NCI-H1694 treated with DMSO at 0.1 percent for 48 hours (cell line): ENCODE data around the gene ZC3H10.
"Not testable (repeated sequence)": the region's sequence is repeated elsewhere in the genome, so short reads cannot be mapped to it uniquely, and the experiment has no call there.

ENCODE experiments used
- DNase-seq: peaks from one replicate; lab custom pipeline; 2025; lab: John Stamatoyannopoulos, UW

Gene ZC3H10

GRCh38 chr12:56154818-56155217, 36.8 kb downstream of the ZC3H10 start:
- DNase-seq: no peak

- DNase-seq: no peak
Measured at GRCh38 chr12:56155256-56155845, 37.3 kb downstream of the ZC3H10 start.

- not testable (repeated sequence) for DNase-seq
Measured at GRCh38 chr12:56156464-56157200, 38.6 kb downstream of the ZC3H10 start.

GRCh38 chr12:56157201-56158028, 39.3 kb downstream of the ZC3H10 start:
- peak; percentile 81 for DNase-seq

- peak; percentile 96 for DNase-seq
Measured at GRCh38 chr12:56158029-56158925, 40.2 kb downstream of the ZC3H10 start, which contains the start of gene MYL6. TSS of gene MYL6 (plus strand) at chr12:56158359. CDS start at chr12:56158402, 43 bp downstream.

- DNase-seq: no peak
Measured at GRCh38 chr12:56158926-56159461, 40.9 kb downstream of the ZC3H10 start.

- DNase-seq: no peak
Measured at GRCh38 chr12:56159482-56160192, 41.6 kb downstream of the ZC3H10 start.

GRCh38 chr12:56160193-56160763, 42.2 kb downstream of the ZC3H10 start:
- no peak for DNase-seq

- no peak for DNase-seq
Measured at GRCh38 chr12:56160894-56161689, 43.0 kb downstream of the ZC3H10 start.

- DNase-seq: no peak
Measured at GRCh38 chr12:56161690-56162351, 43.8 kb downstream of the ZC3H10 start.

GRCh38 chr12:56162468-56163290, 44.6 kb downstream of the ZC3H10 start:
- no peak for DNase-seq

- no peak for DNase-seq
Measured at GRCh38 chr12:56163533-56164344, 45.7 kb downstream of the ZC3H10 start.

- no peak for DNase-seq
Measured at GRCh38 chr12:56164345-56164729, 46.3 kb downstream of the ZC3H10 start.

- DNase-seq: no peak
Measured at GRCh38 chr12:56165369-56165768, 47.3 kb downstream of the ZC3H10 start.

- no peak for DNase-seq
Measured at GRCh38 chr12:56169229-56169759, 51.2 kb downstream of the ZC3H10 start.

- DNase-seq: no peak
Measured at GRCh38 chr12:56172839-56173238, 54.8 kb downstream of the ZC3H10 start.
